Esophagus mucosa (tissue), 1 donor: ENCODE data around the gene FBN2. TPM values are rescaled to one million over a fixed set of nuclear protein-coding genes. Genes with fewer than 3 reads are reported as not detected.
A peak's percentile ranks its signal among the peaks of the same experiment; 100 is the strongest.
"Not testable (repeated sequence)": the region's sequence is repeated elsewhere in the genome, so short reads cannot be mapped to it uniquely, and the experiment has no call there.

ENCODE experiments used
- ATAC-seq: fragments of 200-7000 bp; cut with Tn5 transposase; one replicate; pipeline ENCODE4 v1.9.1; 2020
- total RNA-seq: library from RNA; stranded (reverse); gene quantifications from one replicate; pipeline ENCODE4 v1.2.4, GENCODE V29; 2023
- donor health status: DM: yes; HTN: yes; CAD: no.

The FBN2 gene
- total RNA-seq, 1 donor from 2014 or later, result 1.00 TPM

DNA sequence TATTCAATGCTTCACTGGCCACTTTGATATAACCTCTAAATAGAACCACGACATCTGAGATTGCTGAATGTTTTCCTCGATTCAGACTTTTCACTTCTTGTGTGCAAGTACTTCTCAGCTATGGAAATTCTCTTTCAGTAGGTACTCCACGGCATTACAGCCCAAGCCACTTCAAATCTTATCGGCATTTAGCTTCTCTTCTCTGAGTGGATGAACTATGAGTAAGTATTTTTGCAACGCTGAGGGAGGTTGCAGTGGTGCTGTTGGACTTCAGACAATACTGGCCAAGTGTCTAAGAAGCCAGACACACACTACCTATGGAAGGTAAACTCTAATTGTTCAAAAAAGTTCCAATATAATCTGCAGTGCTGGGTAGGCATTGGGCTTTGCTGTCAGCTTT, 60.1 kb downstream of the FBN2 start:
- ATAC-seq, result no peak

- ATAC-seq, result no peak
Measured at GRCh38 chr5:128475693-128476092, 62.4 kb downstream of the FBN2 start.

DNA sequence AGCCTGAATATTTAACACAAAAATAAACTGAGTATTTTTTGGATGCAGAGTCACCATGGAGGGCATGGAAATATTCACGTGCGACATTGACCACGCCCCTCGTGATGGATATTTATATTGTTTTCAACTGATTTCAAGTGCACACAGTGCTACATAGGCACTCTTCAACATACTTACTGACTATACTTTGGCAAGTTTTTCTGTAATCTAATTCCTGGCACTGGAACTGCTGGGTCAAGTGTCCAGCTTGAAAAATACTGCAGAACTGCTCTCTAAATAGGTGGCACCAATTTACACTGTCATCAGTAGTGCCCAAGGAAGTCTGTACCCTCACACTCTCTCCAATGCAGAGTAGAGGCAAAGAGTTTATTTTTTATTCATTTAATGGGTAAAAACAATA, 65.1 kb downstream of the FBN2 start:
- no peak for ATAC-seq

GRCh38 chr5:128472036-128472435, 66.0 kb downstream of the FBN2 start:
- no peak for ATAC-seq

DNA sequence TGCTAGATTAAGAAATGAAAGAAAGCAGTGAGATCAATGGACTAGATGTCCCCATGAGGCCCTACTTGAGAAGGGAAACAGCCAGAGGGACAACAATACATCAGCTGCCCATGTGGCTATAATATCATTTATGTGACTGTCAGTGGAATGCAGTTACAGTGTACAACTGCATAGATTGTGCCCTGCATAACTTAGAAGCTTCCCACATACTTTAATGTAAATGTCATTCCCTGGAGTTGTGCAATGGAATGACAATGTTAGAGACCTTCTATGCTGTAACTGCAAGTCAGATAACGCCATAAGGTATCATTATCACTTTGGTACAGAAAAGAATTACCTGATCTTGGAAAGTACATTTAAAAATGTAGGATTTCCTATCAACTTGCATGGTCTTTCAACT, 67.4 kb downstream of the FBN2 start:
- ATAC-seq, result no peak

GRCh38 chr5:128469912-128470311, 68.1 kb downstream of the FBN2 start:
- no peak for ATAC-seq

DNA sequence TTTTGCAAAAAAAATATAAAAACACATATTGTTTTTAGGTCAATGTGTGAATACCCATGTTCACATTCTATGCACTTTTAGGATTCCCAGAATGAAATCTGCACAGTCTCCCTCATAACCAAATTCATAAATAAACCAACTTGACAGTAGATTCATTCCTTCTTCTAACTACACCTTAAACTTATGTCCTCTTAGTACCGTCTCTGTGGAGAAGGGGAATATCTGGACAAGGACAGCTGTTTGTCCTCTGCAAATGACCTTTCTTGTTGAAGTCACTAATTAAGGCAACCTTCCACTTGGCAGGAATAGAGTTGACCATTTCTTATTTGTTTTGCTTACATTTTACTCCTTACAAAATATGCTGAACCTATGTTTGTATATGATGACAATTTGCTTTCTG, 71.1 kb downstream of the FBN2 start:
- ATAC-seq, result no peak

GRCh38 chr5:128466554-128466953, 71.5 kb downstream of the FBN2 start:
- no peak for ATAC-seq

- ATAC-seq, result peak; percentile 20
Measured at GRCh38 chr5:128464596-128464995, 73.4 kb downstream of the FBN2 start.

DNA sequence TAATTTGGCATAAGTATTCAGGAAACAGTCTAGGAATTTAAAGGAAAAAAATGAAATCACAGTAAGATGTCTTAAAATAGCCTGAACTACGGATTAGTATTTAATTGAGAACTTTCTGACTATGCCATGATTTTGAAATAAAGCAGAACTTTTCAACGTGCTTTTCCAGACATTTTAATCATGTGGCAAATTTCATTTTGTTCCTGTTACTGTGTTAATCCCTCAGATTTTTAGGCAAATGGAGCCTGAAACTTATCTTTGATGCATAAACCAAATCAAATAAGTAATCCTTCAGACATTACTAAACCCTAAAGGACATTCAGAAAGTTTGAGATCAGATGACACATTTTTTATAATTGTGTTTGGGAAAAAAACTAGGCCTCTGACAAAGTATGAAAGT, 75.7 kb downstream of the FBN2 start:
- ATAC-seq, result no peak

DNA sequence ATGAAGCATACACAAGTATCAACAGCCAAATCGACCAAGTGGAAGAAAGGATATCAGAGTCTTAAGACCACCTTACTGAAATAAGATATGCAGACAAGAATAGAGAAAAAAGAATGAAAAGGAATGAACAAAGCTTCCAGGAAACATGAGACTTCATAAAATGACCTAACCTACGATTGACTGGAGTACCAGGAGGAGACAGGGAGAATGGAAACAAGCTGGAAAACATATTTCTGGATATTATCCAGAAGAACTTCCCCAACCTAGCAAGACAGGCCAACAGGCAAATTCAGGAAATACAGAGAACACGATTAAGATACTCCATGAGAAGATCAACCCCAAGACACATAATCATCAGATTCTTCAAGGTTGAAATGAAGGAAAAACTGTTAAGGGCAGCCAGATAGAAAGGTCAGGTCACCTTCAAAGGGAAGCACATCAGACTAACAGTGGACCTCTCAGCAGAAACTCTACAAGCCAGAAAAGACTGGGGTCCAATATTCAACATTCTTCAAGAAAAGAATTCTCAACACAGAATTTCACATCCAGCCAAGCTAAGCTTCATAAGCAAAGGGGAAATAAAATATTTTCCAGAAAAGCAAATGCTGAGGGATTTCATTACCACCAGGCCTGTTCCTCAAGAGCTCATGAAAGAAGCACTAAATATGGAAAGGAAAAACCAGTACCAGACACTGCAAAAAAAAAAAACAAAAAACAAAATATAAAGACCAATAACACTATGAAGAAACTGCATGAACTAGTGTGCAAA, 80.7 kb downstream of the FBN2 start:
- ATAC-seq, result not testable (repeated sequence)

GRCh38 chr5:128455841-128456361, 82.1 kb downstream of the FBN2 start:
- no peak for ATAC-seq

DNA sequence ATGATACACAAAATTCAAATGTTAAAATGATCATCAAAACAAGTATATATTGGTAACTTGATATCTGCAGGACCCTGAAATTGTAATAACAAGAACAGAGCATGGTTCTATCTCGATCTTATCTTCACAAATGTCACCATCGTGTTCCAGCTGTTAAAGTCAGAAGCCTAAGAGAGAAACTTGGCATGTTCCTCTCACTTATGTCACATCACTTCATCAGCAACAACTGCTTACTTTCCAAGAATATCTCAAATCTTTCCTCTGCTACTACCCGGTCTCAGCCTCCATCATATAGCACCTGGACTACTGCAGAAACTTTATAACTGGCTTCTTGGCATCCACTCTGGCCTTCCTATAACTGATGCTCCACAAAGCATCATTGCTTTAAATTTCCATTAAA, 84.9 kb downstream of the FBN2 start:
- no peak for ATAC-seq

- not testable (repeated sequence) for ATAC-seq
Measured at GRCh38 chr5:128447224-128447623, 90.8 kb downstream of the FBN2 start.

- ATAC-seq, result no peak
Measured at GRCh38 chr5:128441941-128442350, 96.1 kb downstream of the FBN2 start.

- no peak for ATAC-seq
Measured at GRCh38 chr5:128441165-128441564, 96.9 kb downstream of the FBN2 start.

GRCh38 chr5:128436749-128437188, 101.3 kb downstream of the FBN2 start:
- peak; percentile 25 for ATAC-seq

DNA sequence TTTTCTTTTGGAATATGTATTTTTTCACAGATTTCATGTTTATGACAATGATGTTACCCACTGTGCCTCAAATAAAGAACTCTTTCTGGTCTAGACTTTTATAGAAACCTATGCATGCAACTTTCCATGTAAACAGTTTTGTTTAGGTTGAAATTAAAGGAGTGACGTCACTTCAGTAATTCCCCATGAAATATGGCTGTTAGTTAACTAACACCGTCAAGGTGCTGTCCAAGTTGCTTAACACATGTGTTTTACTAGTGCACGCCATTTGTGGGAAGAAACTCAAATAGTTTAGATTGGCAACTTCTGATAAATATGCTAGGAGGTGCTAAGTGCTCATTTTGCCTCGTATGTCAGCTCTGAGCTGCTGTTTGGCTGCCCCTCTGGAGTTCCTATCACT, 102.2 kb downstream of the FBN2 start:
- no peak for ATAC-seq

DNA sequence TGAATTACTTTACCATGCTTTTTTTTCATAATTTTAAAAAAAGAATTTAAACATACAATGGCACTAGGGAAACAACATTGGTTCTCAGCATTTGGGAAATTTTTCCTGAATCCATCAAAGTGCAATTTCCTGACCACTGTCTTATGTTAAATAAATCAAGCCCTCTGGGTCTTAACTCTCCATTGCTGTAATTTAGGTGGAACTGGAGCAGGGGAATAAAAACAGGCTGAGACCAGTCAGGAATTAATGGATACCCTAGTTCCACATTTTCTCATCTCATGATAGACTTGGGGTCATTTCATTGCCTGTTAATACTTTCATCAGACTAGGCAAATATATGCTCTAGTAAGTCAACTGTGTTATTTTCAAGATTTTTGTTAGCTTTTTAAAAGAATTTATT, 103.1 kb downstream of the FBN2 start:
- no peak for ATAC-seq

- ATAC-seq, result no peak
Measured at GRCh38 chr5:128432913-128433440, 105.1 kb downstream of the FBN2 start.

GRCh38 chr5:128427921-128428320, 110.1 kb downstream of the FBN2 start:
- no peak for ATAC-seq

- ATAC-seq, result no peak
Measured at GRCh38 chr5:128426090-128426534, 111.9 kb downstream of the FBN2 start.

- no peak for ATAC-seq
Measured at GRCh38 chr5:128424646-128425045, 113.4 kb downstream of the FBN2 start.

DNA sequence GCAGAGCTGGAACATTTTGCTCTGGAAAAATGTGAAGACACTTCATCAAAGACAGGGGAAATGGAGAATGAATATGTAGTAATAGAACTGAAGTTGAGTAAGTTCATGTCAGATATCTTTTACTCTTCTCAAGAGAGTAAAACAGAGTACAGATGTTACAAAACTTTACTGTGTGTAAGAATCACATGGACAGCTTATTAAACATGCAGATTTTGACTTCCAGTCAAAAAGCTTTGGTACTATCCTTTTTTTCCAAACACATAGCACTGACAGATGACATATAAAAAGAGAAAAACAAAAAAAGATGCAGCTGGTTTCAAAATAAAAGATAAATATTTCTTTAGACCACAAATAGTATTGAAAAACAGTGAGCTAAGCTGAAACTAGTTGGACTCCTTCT, 115.4 kb downstream of the FBN2 start:
- no peak for ATAC-seq
